GM10266 (cell line): ENCODE results near the gene CHAF1B.

Experiments used
- DNase-seq: peaks from one replicate; pipeline ENCODE4 v3.0.0; 2012; ENCODE audit errors: extremely low spot score
- TF ChIP-seq, protein P1 (sequence below): IDR thresholded peaks from 2 replicates; pipeline ENCODE4 v1.5.1; 2012; ENCODE audit warnings: mild to moderate bottlenecking, low read depth; ENCODE audit not compliant: control insufficient read depth, insufficient read depth; ENCODE audit errors: missing control alignments

Gene CHAF1B

DNA sequence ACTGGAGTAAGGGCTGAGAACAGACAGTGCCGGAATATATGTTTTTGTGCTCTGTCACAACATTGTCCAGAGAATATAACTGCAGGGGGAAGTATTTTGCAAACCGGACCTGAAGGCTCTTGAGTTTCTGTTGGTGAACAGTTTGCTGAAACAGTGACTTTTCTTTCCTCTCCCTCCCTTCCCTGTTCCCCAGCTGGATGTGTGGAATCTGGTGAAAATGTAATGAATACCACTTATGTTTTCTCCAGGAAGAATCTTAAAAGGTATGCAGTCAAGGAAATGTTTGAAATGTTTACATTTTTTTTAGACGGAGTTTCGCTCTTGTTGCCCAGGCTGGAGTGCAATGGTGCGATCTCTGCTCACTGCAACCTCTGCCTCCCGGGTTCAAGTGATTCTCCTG is 23.4 kb downstream of the CHAF1B start:
- TF ChIP-seq, protein P1, sequence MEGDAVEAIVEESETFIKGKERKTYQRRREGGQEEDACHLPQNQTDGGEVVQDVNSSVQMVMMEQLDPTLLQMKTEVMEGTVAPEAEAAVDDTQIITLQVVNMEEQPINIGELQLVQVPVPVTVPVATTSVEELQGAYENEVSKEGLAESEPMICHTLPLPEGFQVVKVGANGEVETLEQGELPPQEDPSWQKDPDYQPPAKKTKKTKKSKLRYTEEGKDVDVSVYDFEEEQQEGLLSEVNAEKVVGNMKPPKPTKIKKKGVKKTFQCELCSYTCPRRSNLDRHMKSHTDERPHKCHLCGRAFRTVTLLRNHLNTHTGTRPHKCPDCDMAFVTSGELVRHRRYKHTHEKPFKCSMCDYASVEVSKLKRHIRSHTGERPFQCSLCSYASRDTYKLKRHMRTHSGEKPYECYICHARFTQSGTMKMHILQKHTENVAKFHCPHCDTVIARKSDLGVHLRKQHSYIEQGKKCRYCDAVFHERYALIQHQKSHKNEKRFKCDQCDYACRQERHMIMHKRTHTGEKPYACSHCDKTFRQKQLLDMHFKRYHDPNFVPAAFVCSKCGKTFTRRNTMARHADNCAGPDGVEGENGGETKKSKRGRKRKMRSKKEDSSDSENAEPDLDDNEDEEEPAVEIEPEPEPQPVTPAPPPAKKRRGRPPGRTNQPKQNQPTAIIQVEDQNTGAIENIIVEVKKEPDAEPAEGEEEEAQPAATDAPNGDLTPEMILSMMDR = no peak
- no peak for DNase-seq

DNA sequence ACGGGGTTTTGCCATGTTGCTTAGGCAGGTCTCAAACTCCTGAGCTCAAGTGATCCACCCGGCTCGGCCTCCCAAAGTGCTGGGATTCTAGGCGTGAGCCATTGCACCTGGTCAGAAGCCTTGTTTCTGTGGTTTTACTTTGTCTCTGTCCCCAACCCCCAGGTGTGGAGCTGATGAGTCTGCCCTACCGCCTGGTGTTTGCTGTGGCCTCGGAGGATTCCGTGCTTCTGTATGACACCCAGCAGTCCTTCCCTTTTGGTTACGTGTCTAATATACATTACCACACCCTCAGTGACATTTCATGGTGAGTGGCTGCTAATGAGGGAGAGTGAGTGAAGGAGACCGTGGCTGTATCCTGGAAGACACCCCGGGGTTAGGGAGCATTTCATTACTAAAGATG is 26.1 kb downstream of the CHAF1B start:
- DNase-seq = no peak
- TF ChIP-seq, protein P1 = no peak

DNA sequence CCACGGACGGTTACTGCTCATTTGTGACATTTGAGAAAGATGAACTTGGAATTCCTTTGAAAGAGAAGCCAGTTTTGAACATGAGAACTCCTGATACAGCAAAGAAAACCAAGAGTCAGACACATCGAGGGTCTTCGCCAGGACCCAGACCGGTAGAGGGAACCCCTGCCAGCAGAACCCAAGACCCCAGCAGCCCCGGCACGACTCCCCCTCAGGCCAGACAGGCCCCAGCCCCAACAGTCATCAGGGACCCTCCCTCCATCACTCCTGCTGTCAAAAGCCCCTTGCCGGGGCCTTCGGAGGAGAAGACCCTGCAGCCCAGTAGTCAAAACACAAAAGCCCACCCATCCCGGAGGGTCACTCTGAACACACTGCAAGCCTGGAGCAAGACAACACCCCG is 27.7 kb downstream of the CHAF1B start:
- TF ChIP-seq, protein P1 = no peak
- DNase-seq = no peak

DNA sequence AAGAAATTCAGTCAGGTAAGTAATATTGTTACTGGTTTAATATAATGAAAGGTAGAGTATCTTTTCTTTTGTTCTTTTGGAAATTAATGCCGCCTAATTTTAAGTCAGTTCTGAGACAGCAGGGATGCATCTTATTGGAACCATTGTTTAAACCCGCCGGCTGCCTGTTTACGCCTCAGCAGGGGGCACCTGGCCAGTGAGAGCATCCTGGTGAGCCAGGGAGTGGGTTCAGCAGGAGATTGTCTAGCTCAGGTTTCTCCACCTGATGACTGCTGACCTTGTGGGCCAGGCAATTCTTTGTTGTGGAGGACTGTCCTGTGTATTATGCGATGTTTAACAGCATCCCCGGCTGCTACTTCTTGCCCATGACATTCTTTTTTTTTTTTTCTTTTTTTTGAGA is 30.2 kb downstream of the CHAF1B start:
- no peak for DNase-seq
- TF ChIP-seq, protein P1 = no peak

DNA sequence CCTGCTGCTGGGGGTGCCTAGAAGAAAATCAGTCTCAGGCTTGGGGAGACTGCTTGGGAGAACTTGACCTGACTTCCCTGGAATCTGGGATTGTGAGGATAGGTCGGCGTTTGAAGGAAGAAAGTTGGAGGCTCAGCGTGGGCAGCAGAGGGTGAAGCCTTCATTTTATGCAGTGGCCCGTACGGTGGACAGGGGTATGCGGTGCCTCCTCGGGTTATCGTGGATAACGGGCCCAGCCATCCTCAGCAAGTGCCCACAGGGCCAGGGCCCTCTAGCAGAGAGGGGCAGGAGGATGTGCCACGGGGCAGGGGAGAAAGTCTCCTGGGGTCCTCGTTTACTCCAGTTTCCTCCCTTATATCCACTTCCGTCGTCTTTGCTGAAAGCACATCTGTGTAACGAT is 34.0 kb downstream of the CHAF1B start:
- no peak for DNase-seq
- TF ChIP-seq, protein P1 = no peak

DNA sequence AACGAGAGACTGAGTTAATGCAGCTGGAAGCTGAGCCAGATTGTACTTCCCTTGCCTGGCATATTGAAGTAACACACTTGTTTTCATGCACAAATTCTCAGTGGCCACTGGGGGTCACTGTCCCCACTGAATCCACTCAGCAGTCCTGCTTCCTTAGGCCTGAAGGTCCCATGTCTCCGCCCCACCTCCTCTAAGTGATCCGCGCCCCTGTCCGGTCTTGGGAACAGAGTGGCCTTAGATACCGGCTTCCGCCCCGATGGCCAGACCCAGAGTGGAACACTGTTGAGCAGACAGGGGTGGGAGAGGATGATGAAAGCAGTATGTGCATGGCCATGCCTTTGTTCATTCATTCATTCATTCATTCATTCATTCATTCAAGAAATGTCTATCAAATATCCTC is 34.8 kb downstream of the CHAF1B start:
- peak; percentile 78 for DNase-seq

DNA sequence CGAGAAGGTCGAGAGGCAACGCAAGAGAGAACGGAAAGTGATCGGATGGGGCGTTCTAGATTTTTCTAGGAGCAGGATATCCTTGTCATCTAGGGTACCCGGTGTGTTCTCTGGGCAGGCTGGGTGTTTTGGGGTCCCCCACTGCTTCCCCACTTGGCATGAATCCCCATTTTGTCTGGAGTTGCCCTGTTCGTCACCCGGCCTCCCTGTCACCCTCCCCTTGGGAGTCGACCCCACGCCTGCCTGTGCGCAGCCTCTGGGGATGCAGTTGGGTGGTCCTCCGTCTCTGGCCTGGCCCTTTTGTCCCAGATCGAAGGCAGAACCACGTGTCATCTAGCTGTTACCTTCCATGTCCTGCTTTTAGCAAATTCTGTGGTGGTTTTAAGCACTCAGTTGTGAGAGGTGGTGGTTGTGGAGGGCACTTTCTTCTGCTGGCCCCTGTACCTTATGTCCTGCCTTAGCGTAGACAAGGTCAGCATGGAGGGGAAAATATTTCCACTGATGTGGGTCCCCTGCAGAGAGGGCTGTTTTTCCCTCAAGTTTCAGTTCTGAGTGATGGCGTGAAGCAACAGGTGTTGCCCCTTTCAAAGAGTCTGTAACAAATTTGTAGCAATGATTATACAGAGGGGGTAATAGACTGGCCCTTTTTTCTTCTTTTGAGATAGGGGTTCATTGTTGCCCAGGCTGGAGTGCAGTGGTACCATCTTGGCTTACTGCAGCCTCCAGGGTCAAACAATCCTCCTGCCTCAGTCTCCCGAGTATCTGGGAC is 35.6 kb downstream of the CHAF1B start:
- DNase-seq = no peak
- TF ChIP-seq, protein P1 = no peak

More for the DNA sequence above, 34.8 kb downstream of the CHAF1B start:
- TF ChIP-seq, protein P1 = peak; percentile 86
